Stimulated activated CD4-positive, alpha-beta T cell treated with anti-CD3 and anti-CD28 coated beads, TNF-alpha, amount 100 ng/mL, for 48 hours (primary cell): ENCODE data around the gene NPBWR2.

Experiments used
- DNase-seq, 3 donors: peaks; one replicate each; pipeline ENCODE4 v3.0.0-alpha.2; 2020; ENCODE audit warnings: low read depth in 3 of 3

NPBWR2 gene

GRCh38 chr20:64073476-64074183, 33.7 kb downstream of the NPBWR2 start:
- no peak for DNase-seq

- no peak for DNase-seq
Observed at GRCh38 chr20:64072498-64073063, 34.8 kb downstream of the NPBWR2 start.

GRCh38 chr20:64071341-64072332, 35.7 kb downstream of the NPBWR2 start:
- DNase-seq = no peak

GRCh38 chr20:64070244-64070993, 36.9 kb downstream of the NPBWR2 start:
- no peak for DNase-seq

GRCh38 chr20:64069614-64070243, 37.6 kb downstream of the NPBWR2 start:
- no peak for DNase-seq

- DNase-seq = no peak
Observed at GRCh38 chr20:64069209-64069613, 38.2 kb downstream of the NPBWR2 start.

- no peak for DNase-seq
Observed at GRCh38 chr20:64068386-64069208, 38.8 kb downstream of the NPBWR2 start.

- DNase-seq = no peak
Observed at GRCh38 chr20:64067733-64068307, 39.5 kb downstream of the NPBWR2 start.

GRCh38 chr20:64067005-64067632, 40.2 kb downstream of the NPBWR2 start:
- no peak for DNase-seq

- DNase-seq = peak in 1 of 3 donors; percentile 55
Observed at GRCh38 chr20:64065974-64066343, 41.4 kb downstream of the NPBWR2 start.

GRCh38 chr20:64065062-64065973, 42.0 kb downstream of the NPBWR2 start:
- DNase-seq = no peak

- no peak for DNase-seq
Observed at GRCh38 chr20:64064145-64064698, 43.1 kb downstream of the NPBWR2 start.

GRCh38 chr20:64063389-64064144, 43.8 kb downstream of the NPBWR2 start:
- DNase-seq = peak in 1 of 3 donors; percentile 58

- DNase-seq = peak; percentile 91 to 93 (median 92)
Observed at GRCh38 chr20:64062596-64063388, 44.6 kb downstream of the NPBWR2 start, which contains the start of gene TCEA2. Gene TCEA2 (plus strand): TSS chr20:64063198. CDS start chr20:64063313, 115 bp downstream.

GRCh38 chr20:64062276-64062595, 45.1 kb downstream of the NPBWR2 start:
- DNase-seq = no peak

GRCh38 chr20:64058536-64058935, 48.8 kb downstream of the NPBWR2 start:
- no peak for DNase-seq
